Measurements from ENCODE around the gene NOL4L.

Gene NOL4L

DNA sequence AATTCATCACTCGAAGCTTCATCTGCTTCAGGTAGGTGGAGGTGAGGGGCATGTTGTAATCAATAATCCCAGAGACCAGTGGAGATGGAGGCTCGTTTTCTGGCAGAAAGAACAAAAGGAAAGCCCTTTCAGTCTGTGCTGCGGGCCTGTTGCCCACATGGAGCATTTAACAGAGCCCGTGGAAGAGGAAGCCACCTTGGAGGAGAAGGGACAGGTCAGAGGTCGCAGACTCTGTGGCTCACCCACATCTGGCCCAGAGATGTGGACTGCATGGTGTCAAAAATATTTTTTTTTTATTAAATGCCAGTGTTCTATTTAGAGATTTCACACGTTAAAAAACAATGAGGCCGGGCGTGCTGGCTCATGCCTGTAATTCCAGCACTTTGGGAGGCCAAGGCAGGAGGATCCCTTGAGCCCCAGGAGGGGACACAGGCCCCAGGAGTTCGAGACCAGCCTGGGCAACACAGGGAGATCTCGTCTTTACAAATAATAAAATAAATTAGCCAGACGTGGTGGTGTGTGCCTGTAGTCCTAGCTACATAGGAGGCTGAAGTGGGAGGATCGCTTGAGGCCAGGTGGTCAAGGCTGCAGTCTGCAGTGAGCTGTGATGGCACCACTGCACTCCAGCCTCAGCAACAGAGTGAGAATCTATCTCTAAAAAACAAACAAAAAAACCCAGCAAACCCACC is 73.6 kb downstream of the NOL4L start:
- TF ChIP-seq, protein P1, sequence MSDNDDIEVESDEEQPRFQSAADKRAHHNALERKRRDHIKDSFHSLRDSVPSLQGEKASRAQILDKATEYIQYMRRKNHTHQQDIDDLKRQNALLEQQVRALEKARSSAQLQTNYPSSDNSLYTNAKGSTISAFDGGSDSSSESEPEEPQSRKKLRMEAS (IDR thresholded peaks at IDR 0.05; ENCODE audit: low read depth, low read length): 0 out of 2 replicates have a peak, but pooled peaks have one; percentile 6
- TF ChIP-seq, protein P2, sequence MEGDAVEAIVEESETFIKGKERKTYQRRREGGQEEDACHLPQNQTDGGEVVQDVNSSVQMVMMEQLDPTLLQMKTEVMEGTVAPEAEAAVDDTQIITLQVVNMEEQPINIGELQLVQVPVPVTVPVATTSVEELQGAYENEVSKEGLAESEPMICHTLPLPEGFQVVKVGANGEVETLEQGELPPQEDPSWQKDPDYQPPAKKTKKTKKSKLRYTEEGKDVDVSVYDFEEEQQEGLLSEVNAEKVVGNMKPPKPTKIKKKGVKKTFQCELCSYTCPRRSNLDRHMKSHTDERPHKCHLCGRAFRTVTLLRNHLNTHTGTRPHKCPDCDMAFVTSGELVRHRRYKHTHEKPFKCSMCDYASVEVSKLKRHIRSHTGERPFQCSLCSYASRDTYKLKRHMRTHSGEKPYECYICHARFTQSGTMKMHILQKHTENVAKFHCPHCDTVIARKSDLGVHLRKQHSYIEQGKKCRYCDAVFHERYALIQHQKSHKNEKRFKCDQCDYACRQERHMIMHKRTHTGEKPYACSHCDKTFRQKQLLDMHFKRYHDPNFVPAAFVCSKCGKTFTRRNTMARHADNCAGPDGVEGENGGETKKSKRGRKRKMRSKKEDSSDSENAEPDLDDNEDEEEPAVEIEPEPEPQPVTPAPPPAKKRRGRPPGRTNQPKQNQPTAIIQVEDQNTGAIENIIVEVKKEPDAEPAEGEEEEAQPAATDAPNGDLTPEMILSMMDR (IDR thresholded peaks at IDR 0.05; ENCODE audit: low read depth, low read length): no peak
- peak; percentile 2 for DNase-seq (ENCODE audit: low read depth)
- no peak overlapping the region for H3K4me3 ChIP-seq (ENCODE audit: low read depth, low read length)

- H3K4me3 ChIP-seq (ENCODE audit: low read depth, low read length): no peak overlapping the region
- no peak for DNase-seq (ENCODE audit: low read depth)
- TF ChIP-seq, protein P2 (IDR thresholded peaks at IDR 0.05; ENCODE audit: low read depth, low read length): no peak
- TF ChIP-seq MYC (IDR thresholded peaks at IDR 0.05; ENCODE audit: low read depth, low read length) (no peak), POLR2A (IDR thresholded peaks at IDR 0.05; ENCODE audit: extremely low read depth, insufficient read length) (no peak)
- TF ChIP-seq, protein P1 (IDR thresholded peaks at IDR 0.05; ENCODE audit: low read depth, low read length): no peak
These were observed 74.4 kb downstream of the NOL4L start for GRCh38 chr20:32510601-32511357.

GRCh38 chr20:32510120-32510600 is 75.0 kb downstream of the NOL4L start:
- H3K4me3 ChIP-seq (ENCODE audit: low read depth, low read length): no peak overlapping the region
- no peak for TF ChIP-seq MYC (IDR thresholded peaks at IDR 0.05; ENCODE audit: low read depth, low read length)
- TF ChIP-seq, protein P1 (IDR thresholded peaks at IDR 0.05; ENCODE audit: low read depth, low read length): no peak
- TF ChIP-seq, protein P2 (IDR thresholded peaks at IDR 0.05; ENCODE audit: low read depth, low read length): no peak
- no peak for TF ChIP-seq POLR2A (IDR thresholded peaks at IDR 0.05; ENCODE audit: extremely low read depth, insufficient read length)
- DNase-seq (ENCODE audit: low read depth): no peak

DNA sequence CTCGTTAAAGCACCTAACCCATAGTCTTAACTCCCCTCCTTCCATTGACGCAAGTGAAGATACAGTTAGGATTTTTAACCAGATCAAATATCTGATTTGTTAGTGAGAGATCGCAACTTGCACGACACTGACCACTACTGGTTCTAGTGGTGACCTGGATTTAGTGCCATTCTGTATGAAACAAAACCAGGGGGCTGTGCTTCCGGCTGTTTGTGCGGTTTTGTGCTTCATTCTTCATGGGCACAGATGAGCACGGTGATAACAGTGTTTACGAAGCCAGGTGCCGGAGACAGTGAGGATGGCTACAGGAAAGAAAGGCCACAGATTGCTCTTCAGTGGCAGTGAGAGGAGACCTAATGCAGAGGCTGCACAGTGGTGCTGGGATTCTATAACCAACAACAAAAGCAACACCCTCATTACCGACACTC is 75.5 kb downstream of the NOL4L start:
- TF ChIP-seq, protein P1 (IDR thresholded peaks at IDR 0.05; ENCODE audit: low read depth, low read length): peak; percentile 70
- TF ChIP-seq, protein P2 (IDR thresholded peaks at IDR 0.05; ENCODE audit: low read depth, low read length): peak; percentile 45
- TF ChIP-seq MYC (IDR thresholded peaks at IDR 0.05; ENCODE audit: low read depth, low read length) (peak; percentile 82), POLR2A (IDR thresholded peaks at IDR 0.05; ENCODE audit: extremely low read depth, insufficient read length) (no peak)
- peak; percentile 93 for DNase-seq (ENCODE audit: low read depth)
- H3K4me3 ChIP-seq (ENCODE audit: low read depth, low read length): no peak overlapping the region

GRCh38 chr20:32508775-32509119 is 76.4 kb downstream of the NOL4L start:
- no peak overlapping the region for H3K4me3 ChIP-seq (ENCODE audit: low read depth, low read length)
- TF ChIP-seq, protein P1 (IDR thresholded peaks at IDR 0.05; ENCODE audit: low read depth, low read length): no peak
- TF ChIP-seq POLR2A (IDR thresholded peaks at IDR 0.05; ENCODE audit: extremely low read depth, insufficient read length) (no peak), MYC (IDR thresholded peaks at IDR 0.05; ENCODE audit: low read depth, low read length) (no peak)
- TF ChIP-seq, protein P2 (IDR thresholded peaks at IDR 0.05; ENCODE audit: low read depth, low read length): no peak
- no peak for DNase-seq (ENCODE audit: low read depth)

Measured in NB4 (cell line).